PFSK-1 (cell line): ENCODE data around the gene VGLL3.

Experiments
- FOXP2 ChIP-seq: optimal IDR thresholded peaks from 2 replicates; pipeline ENCODE3; 2011; ENCODE audit warnings: borderline replicate concordance, control low read depth, inconsistent platforms; ENCODE audit not compliant: insufficient read depth; ENCODE audit errors: extremely low read length, extremely low read depth
- POLR2AphosphoS5 ChIP-seq: IDR thresholded peaks from 2 replicates; pipeline ENCODE4 v1.6.1; 2012; ENCODE audit warnings: low read depth, mild to moderate bottlenecking, control low read depth, low read length, moderate library complexity
- REST ChIP-seq, 2 experiments: IDR thresholded peaks; 2 replicates each; pipeline versions ENCODE4 v1.6.1 to v1.8.0; 2011 to 2012; ENCODE audit warnings: low read depth in 2 of 2, low read length in 2 of 2, control low read depth in 1 of 2, inconsistent platforms in 1 of 2, mild to moderate bottlenecking in 1 of 2, moderate library complexity in 1 of 2; ENCODE audit not compliant: insufficient read depth in 1 of 2
- SIN3A ChIP-seq: IDR thresholded peaks from 2 replicates; pipeline ENCODE4 v1.6.1; 2012; ENCODE audit warnings: mild to moderate bottlenecking, low read length, moderate library complexity, borderline replicate concordance; ENCODE audit not compliant: insufficient read depth
- TAF1 ChIP-seq: IDR thresholded peaks from 2 replicates; pipeline ENCODE4 v1.6.1; 2012; ENCODE audit warnings: low read length, control low read depth, borderline replicate concordance; ENCODE audit not compliant: insufficient read depth

The VGLL3 gene

GRCh38 chr3:86950717-86951116, 40.2 kb downstream of the VGLL3 start:
- TF ChIP-seq SIN3A (no peak), REST (IDR thresholded peaks at IDR 0.05; ENCODE audit: insufficient read depth in 1 of 2, low read depth in 2 of 2, low read length in 2 of 2) (no peak), FOXP2 (no peak), TAF1 (no peak), POLR2AphosphoS5 (no peak)

GRCh38 chr3:86949850-86950249, 41.1 kb downstream of the VGLL3 start:
- TF ChIP-seq FOXP2 (no peak), SIN3A (no peak), TAF1 (no peak), POLR2AphosphoS5 (no peak), REST (IDR thresholded peaks at IDR 0.05; ENCODE audit: insufficient read depth in 1 of 2, low read depth in 2 of 2, low read length in 2 of 2) (no peak)

- no peak for TF ChIP-seq POLR2AphosphoS5
- TF ChIP-seq TAF1, result no peak
- no peak for TF ChIP-seq REST (IDR thresholded peaks at IDR 0.05; ENCODE audit: insufficient read depth in 1 of 2, low read depth in 2 of 2, low read length in 2 of 2)
- TF ChIP-seq FOXP2, result no peak
- TF ChIP-seq SIN3A, result no peak
These were observed 42.1 kb downstream of the VGLL3 start for GRCh38 chr3:86948822-86949221.

GRCh38 chr3:86942206-86942605, 48.7 kb downstream of the VGLL3 start:
- no peak for TF ChIP-seq TAF1
- no peak for TF ChIP-seq REST (IDR thresholded peaks at IDR 0.05; ENCODE audit: insufficient read depth in 1 of 2, low read depth in 2 of 2, low read length in 2 of 2)
- TF ChIP-seq FOXP2, result no peak
- TF ChIP-seq POLR2AphosphoS5, result no peak

- no peak for TF ChIP-seq SIN3A
These were observed 52.4 kb downstream of the VGLL3 start for GRCh38 chr3:86938416-86939105.
